Neural cell (in vitro differentiated cells): Measurements from ENCODE around the gene CLUH. TPM values are rescaled to one million over a fixed set of nuclear protein-coding genes. Genes with fewer than 3 reads are reported as not detected.

Experiments used
- H2AFZ ChIP-seq: fragments of 200-600, 300-800 bp; sonication (generic), shearing (Covaris generic); 2 replicates; pipeline ENCODE4 v1.6.0; 2014; ENCODE audit warnings: low read depth, mild to moderate bottlenecking, antibody characterized with exemption, low read length, moderate library complexity
- H3F3A ChIP-seq: fragments of 200-600 bp; shearing (Covaris generic); 2 replicates; pipeline ENCODE4 v1.6.1; 2016; ENCODE audit warnings: mild to moderate bottlenecking, moderate library complexity, mixed read lengths, antibody characterized with exemption, low read length; ENCODE audit not compliant: insufficient read depth, poor library complexity, severe bottlenecking
- H3K27ac ChIP-seq: fragments of 200-600, 300-800 bp; sonication (generic), shearing (Covaris generic); 2 replicates; pipeline ENCODE4 v1.5.1; 2014; ENCODE audit warnings: mild to moderate bottlenecking, low read length, moderate library complexity
- H3K27me3 ChIP-seq: fragments of 300-800, 200-600 bp; sonication (generic), shearing (Covaris generic); 2 replicates; pipeline ENCODE4 v1.6.0; 2014; ENCODE audit warnings: mild to moderate bottlenecking, low read depth, low read length, moderate library complexity; ENCODE audit not compliant: insufficient read depth
- H3K36me3 ChIP-seq: fragments of 300-800, 200-600 bp; sonication (generic), shearing (Covaris generic); 2 replicates; pipeline ENCODE4 v1.5.1; 2014; ENCODE audit warnings: mild to moderate bottlenecking, antibody characterized with exemption, low read length, moderate library complexity; ENCODE audit not compliant: insufficient read depth
- H3K4me2 ChIP-seq: fragments of 300-800, 200-600 bp; sonication (generic), shearing (Covaris generic); 2 replicates; pipeline ENCODE4 v1.6.0; 2014; ENCODE audit warnings: mild to moderate bottlenecking, low read length
- H3K4me3 ChIP-seq: fragments of 300-800, 200-600 bp; sonication (generic), shearing (Covaris generic); 2 replicates; pipeline ENCODE4 v1.5.1; 2014; ENCODE audit warnings: mild to moderate bottlenecking, low read length, moderate library complexity
- H3K79me2 ChIP-seq: fragments of 200-600 bp; shearing (Covaris generic); replicated peaks from 2 replicates; pipeline ENCODE4 v1.6.0; 2014; ENCODE audit warnings: mild to moderate bottlenecking, low read length, moderate library complexity; ENCODE audit not compliant: insufficient read depth
- H3K9ac ChIP-seq: fragments of 300-800, 200-600 bp; sonication (generic), shearing (Covaris generic); 2 replicates; pipeline ENCODE4 v1.6.1; 2016; ENCODE audit warnings: mild to moderate bottlenecking, low read length, mixed read lengths
- H3K9me2 ChIP-seq: fragments of 200-600 bp; shearing (Covaris generic); 2 replicates; pipeline ENCODE4 v1.6.1; 2016; ENCODE audit warnings: mild to moderate bottlenecking, low read length, mixed read lengths; ENCODE audit not compliant: insufficient read depth
- H3K9me3 ChIP-seq: fragments of 200-600, 300-800 bp; sonication (generic), shearing (Covaris generic); 2 replicates; pipeline ENCODE4 v1.6.1; 2016; ENCODE audit warnings: mild to moderate bottlenecking, mixed run types, low read length, moderate library complexity, mixed read lengths
- H4K20me1 ChIP-seq: fragments of 200-600 bp; shearing (Covaris generic); 2 replicates; pipeline ENCODE4 v1.6.1; 2016; ENCODE audit warnings: mild to moderate bottlenecking, mixed run types; ENCODE audit not compliant: insufficient read depth
- EP300 ChIP-seq: fragments of 450-650 bp; conservative IDR thresholded peaks from 2 replicates; pipeline ENCODE4 v1.6.1; 2014; ENCODE audit warnings: antibody characterized with exemption, mild to moderate bottlenecking, moderate library complexity; ENCODE audit not compliant: poor library complexity, severe bottlenecking
- EZH2 ChIP-seq: fragments of 200-600, 300-800 bp; shearing (Covaris generic), sonication (generic); IDR thresholded peaks from 2 replicates; pipeline ENCODE4 v1.6.1; 2014; ENCODE audit warnings: antibody characterized with exemption, low read length, borderline replicate concordance, mild to moderate bottlenecking; ENCODE audit not compliant: insufficient read depth, poor library complexity, severe bottlenecking
- MXI1 ChIP-seq: fragments of 450-650 bp; conservative IDR thresholded peaks from 2 replicates; pipeline ENCODE4 v1.6.1; 2014; ENCODE audit warnings: antibody characterized with exemption, mild to moderate bottlenecking; ENCODE audit not compliant: poor library complexity, severe bottlenecking
- POLR2AphosphoS5 ChIP-seq: IDR thresholded peaks from 2 replicates; pipeline ENCODE4 v1.6.1; 2012
- RAD21 ChIP-seq: fragments of 450-650 bp; conservative IDR thresholded peaks from 2 replicates; pipeline ENCODE4 v1.6.1; 2014; ENCODE audit warnings: antibody characterized with exemption, mild to moderate bottlenecking, moderate library complexity
- SMC3 ChIP-seq: fragments of 450-650 bp; conservative IDR thresholded peaks from 2 replicates; pipeline ENCODE4 v1.6.1; 2014; ENCODE audit warnings: antibody characterized with exemption, mild to moderate bottlenecking, moderate library complexity; ENCODE audit not compliant: poor library complexity
- TAF1 ChIP-seq: IDR thresholded peaks from 2 replicates; pipeline ENCODE4 v1.6.1; 2012; ENCODE audit warnings: low read depth
- polyA minus RNA-seq: library from RNA; depleted of rRNA, polyadenylated mRNA; stranded (reverse); fragments of >200 nt; gene quantifications from 2 replicates; pipeline ENCODE4 v1.2.3, GENCODE V29; 2014
- polyA plus RNA-seq: library from polyadenylated mRNA; depleted of rRNA; stranded (reverse); fragments of >200 nt; gene quantifications from 2 replicates; pipeline ENCODE4 v1.2.3, GENCODE V29; 2014
- TF ChIP-seq, protein P1 (sequence below): fragments of 450-650 bp; IDR thresholded peaks from 2 replicates; pipeline ENCODE4 v1.5.1; 2014; ENCODE audit warnings: antibody characterized with exemption, mild to moderate bottlenecking, moderate library complexity; ENCODE audit not compliant: poor library complexity, severe bottlenecking
- TF ChIP-seq, protein P2 (sequence below): IDR thresholded peaks from 2 replicates; pipeline ENCODE4 v1.6.1; 2012; ENCODE audit warnings: borderline replicate concordance

The CLUH gene, protein sequence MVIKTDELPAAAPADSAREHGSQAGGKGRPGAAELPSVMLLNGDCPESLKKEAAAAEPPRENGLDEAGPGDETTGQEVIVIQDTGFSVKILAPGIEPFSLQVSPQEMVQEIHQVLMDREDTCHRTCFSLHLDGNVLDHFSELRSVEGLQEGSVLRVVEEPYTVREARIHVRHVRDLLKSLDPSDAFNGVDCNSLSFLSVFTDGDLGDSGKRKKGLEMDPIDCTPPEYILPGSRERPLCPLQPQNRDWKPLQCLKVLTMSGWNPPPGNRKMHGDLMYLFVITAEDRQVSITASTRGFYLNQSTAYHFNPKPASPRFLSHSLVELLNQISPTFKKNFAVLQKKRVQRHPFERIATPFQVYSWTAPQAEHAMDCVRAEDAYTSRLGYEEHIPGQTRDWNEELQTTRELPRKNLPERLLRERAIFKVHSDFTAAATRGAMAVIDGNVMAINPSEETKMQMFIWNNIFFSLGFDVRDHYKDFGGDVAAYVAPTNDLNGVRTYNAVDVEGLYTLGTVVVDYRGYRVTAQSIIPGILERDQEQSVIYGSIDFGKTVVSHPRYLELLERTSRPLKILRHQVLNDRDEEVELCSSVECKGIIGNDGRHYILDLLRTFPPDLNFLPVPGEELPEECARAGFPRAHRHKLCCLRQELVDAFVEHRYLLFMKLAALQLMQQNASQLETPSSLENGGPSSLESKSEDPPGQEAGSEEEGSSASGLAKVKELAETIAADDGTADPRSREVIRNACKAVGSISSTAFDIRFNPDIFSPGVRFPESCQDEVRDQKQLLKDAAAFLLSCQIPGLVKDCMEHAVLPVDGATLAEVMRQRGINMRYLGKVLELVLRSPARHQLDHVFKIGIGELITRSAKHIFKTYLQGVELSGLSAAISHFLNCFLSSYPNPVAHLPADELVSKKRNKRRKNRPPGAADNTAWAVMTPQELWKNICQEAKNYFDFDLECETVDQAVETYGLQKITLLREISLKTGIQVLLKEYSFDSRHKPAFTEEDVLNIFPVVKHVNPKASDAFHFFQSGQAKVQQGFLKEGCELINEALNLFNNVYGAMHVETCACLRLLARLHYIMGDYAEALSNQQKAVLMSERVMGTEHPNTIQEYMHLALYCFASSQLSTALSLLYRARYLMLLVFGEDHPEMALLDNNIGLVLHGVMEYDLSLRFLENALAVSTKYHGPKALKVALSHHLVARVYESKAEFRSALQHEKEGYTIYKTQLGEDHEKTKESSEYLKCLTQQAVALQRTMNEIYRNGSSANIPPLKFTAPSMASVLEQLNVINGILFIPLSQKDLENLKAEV (N-terminal part only)
- polyA plus RNA-seq (18.6 and 47.5 TPM in 2 replicates), polyA minus RNA-seq (31.8 and 44.8 TPM in 2 replicates)

GRCh38 chr17:2711608-2712299, at the start of gene CLUH:
TSS of gene CLUH (minus strand) at chr17:2711764. CDS start at chr17:2711661, 103 bp downstream.
- peak within 1 kb of the TSS; percentile 68 for H3K4me2 ChIP-seq
- no peaks in the 10 kb centered on the region for H3K9me3 ChIP-seq
- H3K4me3 ChIP-seq = peak within 1 kb of the TSS; percentile 84
- no peaks in the 10 kb centered on the region for H4K20me1 ChIP-seq
- peak within 1 kb of the TSS; percentile 84 for H2AFZ ChIP-seq
- H3F3A ChIP-seq = no peaks in the 10 kb centered on the region
- H3K27ac ChIP-seq = no peak within 1 kb of the TSS
- no peaks in the 10 kb centered on the region for H3K36me3 ChIP-seq
- peak within 1 kb of the TSS; percentile 62 for H3K9ac ChIP-seq
- H3K79me2 ChIP-seq = peaks cover 2% of the 10 kb centered on the region
- no peaks in the 10 kb centered on the region for H3K9me2 ChIP-seq
- H3K27me3 ChIP-seq = no peaks in the 10 kb centered on the region
- peak; percentile 63 for TF ChIP-seq POLR2AphosphoS5
- TF ChIP-seq MXI1 = peak; percentile 73
- TF ChIP-seq SMC3 = peak; percentile 43
- peak; percentile 43 for TF ChIP-seq EP300
- peak; percentile 27 for TF ChIP-seq RAD21
- TF ChIP-seq, protein P1, sequence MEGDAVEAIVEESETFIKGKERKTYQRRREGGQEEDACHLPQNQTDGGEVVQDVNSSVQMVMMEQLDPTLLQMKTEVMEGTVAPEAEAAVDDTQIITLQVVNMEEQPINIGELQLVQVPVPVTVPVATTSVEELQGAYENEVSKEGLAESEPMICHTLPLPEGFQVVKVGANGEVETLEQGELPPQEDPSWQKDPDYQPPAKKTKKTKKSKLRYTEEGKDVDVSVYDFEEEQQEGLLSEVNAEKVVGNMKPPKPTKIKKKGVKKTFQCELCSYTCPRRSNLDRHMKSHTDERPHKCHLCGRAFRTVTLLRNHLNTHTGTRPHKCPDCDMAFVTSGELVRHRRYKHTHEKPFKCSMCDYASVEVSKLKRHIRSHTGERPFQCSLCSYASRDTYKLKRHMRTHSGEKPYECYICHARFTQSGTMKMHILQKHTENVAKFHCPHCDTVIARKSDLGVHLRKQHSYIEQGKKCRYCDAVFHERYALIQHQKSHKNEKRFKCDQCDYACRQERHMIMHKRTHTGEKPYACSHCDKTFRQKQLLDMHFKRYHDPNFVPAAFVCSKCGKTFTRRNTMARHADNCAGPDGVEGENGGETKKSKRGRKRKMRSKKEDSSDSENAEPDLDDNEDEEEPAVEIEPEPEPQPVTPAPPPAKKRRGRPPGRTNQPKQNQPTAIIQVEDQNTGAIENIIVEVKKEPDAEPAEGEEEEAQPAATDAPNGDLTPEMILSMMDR = no peak

GRCh38 chr17:2758870-2759269, 47.3 kb upstream of the CLUH start:
- no peak overlapping the region for H3K9ac ChIP-seq
- H3K27me3 ChIP-seq = peaks cover 36% of the 10 kb centered on the region
- no peak overlapping the region for H3K4me3 ChIP-seq
- no peaks in the 10 kb centered on the region for H3K79me2 ChIP-seq
- H3F3A ChIP-seq = no peaks in the 10 kb centered on the region
- no peak overlapping the region for H3K4me2 ChIP-seq
- H3K9me3 ChIP-seq = no peaks in the 10 kb centered on the region
- H3K9me2 ChIP-seq = no peaks in the 10 kb centered on the region
- no peaks in the 10 kb centered on the region for H4K20me1 ChIP-seq
- TF ChIP-seq RAD21 = no peak
- TF ChIP-seq, protein P1 = no peak
- no peak for TF ChIP-seq SMC3
- no peak for TF ChIP-seq EP300
- TF ChIP-seq, protein P2, sequence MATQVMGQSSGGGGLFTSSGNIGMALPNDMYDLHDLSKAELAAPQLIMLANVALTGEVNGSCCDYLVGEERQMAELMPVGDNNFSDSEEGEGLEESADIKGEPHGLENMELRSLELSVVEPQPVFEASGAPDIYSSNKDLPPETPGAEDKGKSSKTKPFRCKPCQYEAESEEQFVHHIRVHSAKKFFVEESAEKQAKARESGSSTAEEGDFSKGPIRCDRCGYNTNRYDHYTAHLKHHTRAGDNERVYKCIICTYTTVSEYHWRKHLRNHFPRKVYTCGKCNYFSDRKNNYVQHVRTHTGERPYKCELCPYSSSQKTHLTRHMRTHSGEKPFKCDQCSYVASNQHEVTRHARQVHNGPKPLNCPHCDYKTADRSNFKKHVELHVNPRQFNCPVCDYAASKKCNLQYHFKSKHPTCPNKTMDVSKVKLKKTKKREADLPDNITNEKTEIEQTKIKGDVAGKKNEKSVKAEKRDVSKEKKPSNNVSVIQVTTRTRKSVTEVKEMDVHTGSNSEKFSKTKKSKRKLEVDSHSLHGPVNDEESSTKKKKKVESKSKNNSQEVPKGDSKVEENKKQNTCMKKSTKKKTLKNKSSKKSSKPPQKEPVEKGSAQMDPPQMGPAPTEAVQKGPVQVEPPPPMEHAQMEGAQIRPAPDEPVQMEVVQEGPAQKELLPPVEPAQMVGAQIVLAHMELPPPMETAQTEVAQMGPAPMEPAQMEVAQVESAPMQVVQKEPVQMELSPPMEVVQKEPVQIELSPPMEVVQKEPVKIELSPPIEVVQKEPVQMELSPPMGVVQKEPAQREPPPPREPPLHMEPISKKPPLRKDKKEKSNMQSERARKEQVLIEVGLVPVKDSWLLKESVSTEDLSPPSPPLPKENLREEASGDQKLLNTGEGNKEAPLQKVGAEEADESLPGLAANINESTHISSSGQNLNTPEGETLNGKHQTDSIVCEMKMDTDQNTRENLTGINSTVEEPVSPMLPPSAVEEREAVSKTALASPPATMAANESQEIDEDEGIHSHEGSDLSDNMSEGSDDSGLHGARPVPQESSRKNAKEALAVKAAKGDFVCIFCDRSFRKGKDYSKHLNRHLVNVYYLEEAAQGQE = no peak
- no peak for TF ChIP-seq EZH2
- no peak for TF ChIP-seq TAF1
- no peak for TF ChIP-seq MXI1
- no peak for TF ChIP-seq POLR2AphosphoS5
- H3K27ac ChIP-seq = no peak overlapping the region
- H3K36me3 ChIP-seq = no peaks in the 10 kb centered on the region
- H2AFZ ChIP-seq = no peak overlapping the region
